ENCODE results near the gene RXFP3.
"Not testable (repeated sequence)": the region's sequence is repeated elsewhere in the genome, so short reads cannot be mapped to it uniquely, and the experiment has no call there.

Gene RXFP3

GRCh38 chr5:33903118-33903517 is 33.1 kb upstream of the RXFP3 start:
- no peak for DNase-seq (ENCODE audit: low spot score)
- Histone ChIP-seq H3K4me3 (ENCODE audit: severe bottlenecking) (no peak overlapping the region), H3K27me3 (ENCODE audit: insufficient read depth, poor library complexity, severe bottlenecking) (no peaks in the 10 kb centered on the region), H3K4me1 (ENCODE audit: insufficient read depth, poor library complexity, severe bottlenecking) (no peaks in the 10 kb centered on the region), H3K27ac (ENCODE audit: poor library complexity, severe bottlenecking) (no peak overlapping the region), H3K36me3 (ENCODE audit: low read depth) (no peaks in the 10 kb centered on the region), H3K9me3 (ENCODE audit: severe bottlenecking) (peaks cover 13% of the 10 kb centered on the region)
- no peak for TF ChIP-seq CTCF (IDR thresholded peaks at IDR 0.05; ENCODE audit: poor library complexity, severe bottlenecking)
- peak; percentile 69; the same call in 2 of the 3 replicates for ATAC-seq (ENCODE audit: low read depth)

DNA sequence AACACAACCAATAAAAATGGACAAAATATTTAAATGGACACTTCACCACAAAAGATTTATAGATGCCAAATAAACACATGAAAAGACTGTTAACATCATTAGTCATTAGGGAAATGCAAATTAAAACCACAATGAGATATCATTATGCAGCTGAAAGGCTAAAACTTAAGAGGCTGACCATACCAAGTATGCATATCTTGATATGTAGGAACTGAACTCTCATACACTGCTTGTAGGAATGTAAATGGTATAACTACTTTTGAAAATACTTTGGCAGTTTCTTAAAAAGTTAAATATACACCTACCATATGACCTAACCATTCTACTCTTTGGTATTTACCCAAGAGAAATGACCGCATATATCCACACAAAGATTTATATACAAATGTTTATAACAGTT is 30.8 kb upstream of the RXFP3 start:
- no peak overlapping the region for H3K27ac ChIP-seq (ENCODE audit: poor library complexity, severe bottlenecking)
- no peak for TF ChIP-seq CTCF (IDR thresholded peaks at IDR 0.05; ENCODE audit: poor library complexity, severe bottlenecking)
- ATAC-seq (ENCODE audit: low read depth) (no peak), DNase-seq (ENCODE audit: low spot score) (no peak)
- peaks cover 13% of the 10 kb centered on the region for H3K9me3 ChIP-seq (ENCODE audit: severe bottlenecking)
- no peak overlapping the region for H3K4me3 ChIP-seq (ENCODE audit: severe bottlenecking)
- H3K4me1 ChIP-seq (ENCODE audit: insufficient read depth, poor library complexity, severe bottlenecking): no peaks in the 10 kb centered on the region
- no peaks in the 10 kb centered on the region for H3K27me3 ChIP-seq (ENCODE audit: insufficient read depth, poor library complexity, severe bottlenecking)
- H3K36me3 ChIP-seq (ENCODE audit: low read depth): no peaks in the 10 kb centered on the region

DNA sequence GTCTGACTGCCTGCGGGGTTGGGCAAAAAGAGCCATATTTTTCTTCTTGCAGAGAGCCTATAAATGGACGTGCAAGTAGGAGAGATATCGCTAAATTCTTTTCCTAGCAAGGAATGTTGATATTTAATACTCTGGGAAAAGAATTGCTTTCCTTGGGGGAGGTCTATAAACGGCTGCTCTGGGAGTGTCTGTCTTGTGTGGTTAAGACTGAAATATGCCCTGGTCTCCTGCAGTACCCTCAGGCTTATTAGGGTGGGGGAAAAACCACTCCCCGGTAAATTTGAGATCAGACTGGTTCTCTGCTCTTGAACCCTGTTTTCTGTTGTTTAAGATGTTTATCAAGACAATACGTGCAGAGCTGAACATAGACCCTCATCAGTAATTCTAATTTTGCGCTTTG is 29.9 kb upstream of the RXFP3 start:
- not testable (repeated sequence) for H3K27me3 ChIP-seq (ENCODE audit: insufficient read depth, poor library complexity, severe bottlenecking); H3K36me3 ChIP-seq (ENCODE audit: low read depth); H3K4me3 ChIP-seq (ENCODE audit: severe bottlenecking); H3K4me1 ChIP-seq (ENCODE audit: insufficient read depth, poor library complexity, severe bottlenecking); DNase-seq (ENCODE audit: low spot score); H3K27ac ChIP-seq (ENCODE audit: poor library complexity, severe bottlenecking); ATAC-seq (ENCODE audit: low read depth)
- peaks cover 13% of the 10 kb centered on the region for H3K9me3 ChIP-seq (ENCODE audit: severe bottlenecking)

DNA sequence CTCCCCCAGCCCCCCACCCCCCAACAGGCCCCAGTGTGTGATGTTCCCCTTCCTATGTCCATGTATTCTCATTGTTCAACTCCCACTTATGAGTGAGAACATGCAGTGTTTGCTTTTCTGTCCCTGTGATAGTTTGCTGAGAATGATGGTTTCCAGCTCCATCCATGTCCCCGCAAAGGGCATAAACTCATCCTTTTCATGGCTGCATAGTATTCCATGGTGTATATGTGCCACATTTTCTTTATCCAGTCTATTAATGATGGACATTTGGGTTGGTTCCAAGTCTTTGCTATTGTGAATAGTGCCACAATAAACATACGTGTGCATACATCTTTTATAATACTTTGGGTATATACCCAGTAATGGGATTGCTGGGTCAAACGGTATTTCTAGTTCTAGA is 21.3 kb upstream of the RXFP3 start:
- not testable (repeated sequence) for DNase-seq (ENCODE audit: low spot score); H3K27me3 ChIP-seq (ENCODE audit: insufficient read depth, poor library complexity, severe bottlenecking); ATAC-seq (ENCODE audit: low read depth); H3K9me3 ChIP-seq (ENCODE audit: severe bottlenecking); H3K36me3 ChIP-seq (ENCODE audit: low read depth); H3K27ac ChIP-seq (ENCODE audit: poor library complexity, severe bottlenecking); H3K4me1 ChIP-seq (ENCODE audit: insufficient read depth, poor library complexity, severe bottlenecking); H3K4me3 ChIP-seq (ENCODE audit: severe bottlenecking)

DNA sequence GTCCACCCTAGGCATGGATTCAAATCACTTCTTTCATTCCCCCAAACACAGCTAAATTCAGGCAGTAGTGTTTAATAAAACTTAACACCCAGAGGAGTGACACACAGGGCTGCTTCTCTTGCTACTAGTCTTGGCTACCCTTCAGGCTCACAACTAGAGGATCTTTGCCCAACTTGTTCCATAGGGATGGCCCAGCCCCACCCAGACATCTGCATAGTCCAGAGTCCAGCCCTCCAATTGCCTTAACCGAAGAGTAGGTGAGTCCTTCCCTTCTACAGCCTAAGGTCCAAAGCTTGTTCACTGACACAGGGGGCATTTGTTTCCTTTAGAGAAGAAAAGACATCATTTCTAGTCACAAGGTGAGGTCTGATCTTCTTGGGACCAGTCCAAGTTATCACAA is 15.2 kb upstream of the RXFP3 start:
- Histone ChIP-seq H3K27me3 (ENCODE audit: insufficient read depth, poor library complexity, severe bottlenecking) (no peaks in the 10 kb centered on the region), H3K36me3 (ENCODE audit: low read depth) (no peaks in the 10 kb centered on the region), H3K9me3 (ENCODE audit: severe bottlenecking) (no peaks in the 10 kb centered on the region), H3K4me1 (ENCODE audit: insufficient read depth, poor library complexity, severe bottlenecking) (no peaks in the 10 kb centered on the region), H3K4me3 (ENCODE audit: severe bottlenecking) (no peak overlapping the region), H3K27ac (ENCODE audit: poor library complexity, severe bottlenecking) (no peak overlapping the region)
- ATAC-seq (ENCODE audit: low read depth): no peak
- DNase-seq (ENCODE audit: low spot score): no peak
- TF ChIP-seq CTCF (IDR thresholded peaks at IDR 0.05; ENCODE audit: poor library complexity, severe bottlenecking): no peak

GRCh38 chr5:33925278-33925677 is 10.9 kb upstream of the RXFP3 start:
- no peak for ATAC-seq (ENCODE audit: low read depth)

More at GRCh38 chr5:33925278-33925677, 10.9 kb upstream of the RXFP3 start:
- Histone ChIP-seq H3K4me3 (ENCODE audit: severe bottlenecking) (no peak overlapping the region), H3K4me1 (ENCODE audit: insufficient read depth, poor library complexity, severe bottlenecking) (no peaks in the 10 kb centered on the region), H3K27me3 (ENCODE audit: insufficient read depth, poor library complexity, severe bottlenecking) (no peaks in the 10 kb centered on the region), H3K36me3 (ENCODE audit: low read depth) (no peaks in the 10 kb centered on the region), H3K27ac (ENCODE audit: poor library complexity, severe bottlenecking) (no peak overlapping the region), H3K9me3 (ENCODE audit: severe bottlenecking) (no peaks in the 10 kb centered on the region)
- DNase-seq (ENCODE audit: low spot score): no peak
- no peak for TF ChIP-seq CTCF (IDR thresholded peaks at IDR 0.05; ENCODE audit: poor library complexity, severe bottlenecking)
